Mucosa of gallbladder (tissue), 1 donor: ENCODE data around the gene ABTB1. TPM values are rescaled to one million over a fixed set of nuclear protein-coding genes. Genes with fewer than 3 reads are reported as not detected.

Experiments used
- DNase-seq: peaks from one replicate; pipeline ENCODE4 v3.0.0-alpha.2; 2020; ENCODE audit warnings: low spot score
- total RNA-seq: library from RNA; stranded (reverse); gene quantifications from one replicate; pipeline ENCODE4 v1.2.1, GENCODE V29; 2021
- donor health status: DM: no; HTN: no; CAD: no.

ABTB1 gene
- total RNA-seq, 1 donor from 2014 or later: 57.7 TPM

DNA sequence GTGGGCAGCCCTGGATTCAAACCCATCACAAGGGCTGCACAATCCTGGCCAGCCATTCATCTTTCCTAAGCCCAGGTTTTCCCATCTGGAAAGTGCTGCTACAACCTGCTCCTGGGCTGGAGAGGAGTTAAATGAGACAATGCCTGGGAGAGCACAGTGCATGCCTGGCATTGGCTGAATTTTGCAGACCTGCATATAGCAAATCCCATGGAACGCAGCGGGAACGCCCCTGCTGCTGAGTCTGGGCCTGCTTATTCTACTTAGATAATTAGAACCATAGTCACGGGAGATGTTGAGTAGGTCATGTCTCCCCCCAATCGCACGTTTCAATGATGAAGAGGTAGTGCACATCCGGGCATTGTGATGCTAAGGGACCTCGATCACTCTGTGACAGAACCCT, 46.6 kb downstream of the ABTB1 start:
- no peak for DNase-seq

DNA sequence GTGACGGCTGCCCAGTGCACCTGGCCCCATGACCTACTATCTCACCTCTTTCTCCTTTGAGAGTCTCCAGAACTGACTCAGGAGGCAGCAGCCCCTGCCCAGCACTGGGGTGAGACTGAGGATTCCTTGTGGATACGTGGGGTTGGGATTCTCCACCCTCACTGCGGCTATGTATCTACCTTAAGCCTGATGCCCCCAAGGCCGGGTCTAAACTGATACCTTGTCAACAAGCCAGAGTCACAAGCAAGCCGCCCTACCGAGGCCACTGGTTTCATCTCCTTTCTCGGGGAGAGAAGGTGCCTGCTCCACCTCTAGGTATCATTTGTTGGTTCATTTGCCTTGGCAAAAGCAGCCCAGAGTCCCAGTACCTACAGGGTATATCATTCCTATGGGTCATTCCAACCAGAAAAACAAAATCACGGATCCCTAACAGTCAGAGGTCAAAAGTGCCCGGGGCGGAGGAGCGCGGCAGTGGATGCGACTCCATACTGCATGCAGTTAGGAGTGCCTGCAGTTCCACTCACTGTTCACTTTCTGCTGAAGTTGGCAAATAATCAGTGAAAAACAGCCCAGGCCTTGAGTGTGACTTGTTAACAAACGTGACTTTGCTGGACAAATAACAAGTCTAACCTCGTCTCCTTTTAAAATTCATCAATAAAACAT, 47.5 kb downstream of the ABTB1 start:
- no peak for DNase-seq

- DNase-seq: no peak
Measured at GRCh38 chr3:127720985-127721935, 48.5 kb downstream of the ABTB1 start.

DNA sequence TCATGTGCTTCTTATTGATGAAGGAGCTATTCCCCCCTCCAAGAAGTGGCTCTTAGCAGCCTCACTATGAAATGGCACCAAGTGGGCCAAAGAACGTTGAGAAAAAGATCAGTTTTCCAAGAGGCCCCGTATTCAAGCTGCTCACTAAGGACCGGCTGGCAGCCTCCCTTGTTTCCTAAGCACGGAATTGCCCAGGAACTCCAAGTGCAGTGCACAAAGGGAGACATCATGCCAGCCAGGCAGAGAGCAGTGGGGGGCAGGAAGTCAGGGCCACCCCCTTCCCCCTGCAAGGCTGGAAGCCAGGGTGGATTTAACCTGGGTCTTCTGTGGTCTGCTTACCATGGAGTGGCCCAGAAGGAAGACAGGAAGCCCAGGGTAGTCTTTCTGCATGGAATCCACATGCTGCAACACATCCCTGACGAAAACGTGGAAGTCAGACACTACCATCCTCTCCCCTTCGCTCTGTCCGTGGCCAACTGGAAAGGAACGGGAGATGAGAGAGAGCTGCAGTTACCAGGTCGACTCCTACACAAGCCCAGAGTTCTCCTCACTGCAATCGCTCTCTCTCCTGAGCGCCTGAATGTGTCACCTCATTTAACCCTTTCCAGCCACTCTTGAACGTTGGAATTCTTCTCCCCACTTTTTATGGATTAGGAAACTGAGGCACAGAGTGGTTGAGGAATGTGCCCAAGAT, 49.5 kb downstream of the ABTB1 start:
- no peak for DNase-seq

- no peak for DNase-seq
Measured at GRCh38 chr3:127723011-127723567, 50.3 kb downstream of the ABTB1 start.

- no peak for DNase-seq
Measured at GRCh38 chr3:127726894-127727293, 54.1 kb downstream of the ABTB1 start.

DNA sequence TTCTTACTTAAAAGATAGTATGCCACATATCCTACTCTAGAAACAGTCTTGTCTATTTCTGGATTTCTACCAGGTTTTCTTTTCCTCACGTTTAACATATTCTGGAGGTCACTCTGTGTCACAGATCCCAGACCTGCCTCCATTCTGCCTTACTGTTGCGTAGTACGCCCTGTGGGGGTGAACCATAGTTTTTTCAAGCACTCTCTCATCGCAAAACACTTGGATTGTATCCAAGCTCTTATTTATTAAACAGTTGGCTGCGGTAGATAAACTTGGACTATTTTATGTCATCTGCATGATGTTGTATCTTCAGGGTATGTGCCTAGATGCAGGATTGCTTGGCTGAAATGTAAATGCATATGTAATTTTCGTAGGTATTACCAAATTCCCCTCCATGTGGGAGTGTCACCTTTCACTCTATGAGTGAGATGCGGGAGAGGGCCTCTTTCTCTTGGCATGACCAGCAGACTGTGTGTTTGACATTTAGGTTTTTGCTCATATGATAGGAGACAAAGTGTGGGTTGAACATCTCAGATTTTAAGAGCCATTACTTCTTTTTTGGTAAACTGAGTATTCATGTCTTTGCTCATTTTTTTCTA, 55.8 kb downstream of the ABTB1 start:
- DNase-seq: no peak

DNA sequence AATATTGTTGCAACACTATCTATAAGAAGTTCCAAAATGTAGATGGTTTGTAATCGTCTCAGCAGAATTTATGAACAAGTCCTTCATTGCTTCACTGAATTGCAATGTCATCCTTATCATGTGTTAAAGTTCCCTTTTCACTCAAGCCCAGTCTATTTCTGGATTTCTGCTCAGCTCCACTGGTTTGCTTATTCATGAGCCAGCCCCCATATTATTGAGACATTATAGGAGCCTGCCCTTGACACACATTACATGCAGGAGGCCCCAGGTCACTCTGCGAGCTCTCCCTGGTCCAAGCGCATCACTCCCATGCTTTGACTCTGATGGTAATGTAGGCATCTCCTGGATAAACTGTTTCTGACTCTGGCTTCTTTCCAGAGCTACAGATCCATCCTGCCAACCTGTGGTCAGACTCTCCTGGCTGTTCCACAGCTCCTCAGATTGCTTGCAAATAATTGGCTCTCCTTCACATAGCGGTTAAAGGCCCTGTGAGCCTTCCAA, 56.9 kb downstream of the ABTB1 start:
- no peak for DNase-seq

DNA sequence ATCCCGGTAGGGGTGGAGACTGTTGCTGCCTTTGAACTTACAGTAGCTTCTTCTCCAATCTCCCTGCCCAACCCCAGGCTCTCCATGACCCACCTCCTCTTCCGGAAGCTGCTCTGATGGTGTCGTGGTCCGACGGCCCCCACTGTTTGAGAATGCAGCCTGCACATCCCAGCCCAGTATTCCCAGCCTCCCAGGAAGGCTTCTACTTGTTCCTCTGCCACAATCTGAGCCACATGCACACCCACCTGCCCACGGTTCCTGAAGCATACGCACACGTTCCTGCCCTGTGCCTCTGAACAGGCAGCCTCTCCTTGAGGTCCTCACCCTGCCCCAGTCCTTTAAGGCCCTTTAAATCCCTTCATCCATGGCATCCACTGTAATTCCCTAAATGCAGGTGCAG, 57.4 kb downstream of the ABTB1 start:
- no peak for DNase-seq

Other genes with a start within 250 kb of the ABTB1 start
- gene TPRA1, start 82.2 kb upstream of the ABTB1 start, total RNA-seq: 47.7 TPM
- gene MCM2, start 74.5 kb upstream of the ABTB1 start, total RNA-seq: 7.8 TPM
- 16.8 TPM for gene PODXL2, start 43.8 kb upstream of the ABTB1 start, total RNA-seq
- 193 TPM for gene MGLL, start 149.6 kb downstream of the ABTB1 start, total RNA-seq
- gene KBTBD12, start 242.3 kb downstream of the ABTB1 start, total RNA-seq: 2.1 TPM